HK-2 (cell line): ENCODE data around the gene WWTR1.

ENCODE experiments used
- DNase-seq: peaks from one replicate; pipeline ENCODE4 v3.0.0-alpha.2; 2018; ENCODE audit not compliant: unreplicated experiment

Gene WWTR1

GRCh38 chr3:149657926-149658743, at the start of gene WWTR1:
Gene WWTR1, minus strand, starts transcription at chr3:149658025. Its CDS starts 719 bp downstream, at chr3:149657306.
- DNase-seq = peak; percentile 98

- DNase-seq = no peak
Observed at GRCh38 chr3:149706905-149707304, 49.1 kb upstream of the WWTR1 start.

DNA sequence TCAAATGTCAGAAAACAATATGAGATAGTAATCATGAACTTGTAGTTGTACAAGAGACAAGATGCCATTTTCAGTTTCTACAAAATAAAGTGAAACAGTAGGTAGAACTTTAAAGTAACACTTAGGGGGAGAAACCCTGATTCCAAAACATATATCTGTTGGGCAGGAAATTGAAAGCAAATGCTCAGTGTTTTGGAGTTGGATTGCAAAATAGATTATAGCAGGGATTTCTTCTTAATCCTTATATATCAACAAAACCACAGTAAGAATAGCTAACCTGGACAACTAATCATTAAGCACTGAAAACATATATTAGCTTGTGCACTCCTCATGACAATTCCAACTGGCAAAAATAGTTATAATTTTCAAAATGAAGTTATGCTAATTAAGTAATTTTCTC, 47.6 kb upstream of the WWTR1 start:
- DNase-seq = no peak

DNA sequence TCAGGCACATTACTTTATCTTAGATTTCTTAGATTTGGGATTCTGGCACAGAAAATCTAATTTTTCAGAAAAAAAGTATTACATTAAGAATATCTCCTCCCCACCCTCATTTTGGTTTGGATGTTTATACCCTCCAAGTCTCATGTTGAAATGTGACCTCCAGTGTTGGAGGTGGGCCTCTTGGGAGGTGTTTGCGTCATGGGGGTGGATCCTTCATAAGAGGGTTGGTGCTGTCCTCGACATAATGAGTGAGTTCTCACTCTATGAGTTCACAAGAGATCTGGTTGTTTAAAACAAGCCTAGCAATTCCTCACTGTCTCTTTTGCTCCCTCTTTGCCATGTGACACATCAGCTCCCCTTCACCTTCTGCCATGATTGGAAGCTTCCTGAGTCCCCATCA, 45.6 kb upstream of the WWTR1 start:
- DNase-seq = no peak

GRCh38 chr3:149702691-149703441, 45.0 kb upstream of the WWTR1 start:
- no peak for DNase-seq

- no peak for DNase-seq
Observed at GRCh38 chr3:149701977-149702350, 44.1 kb upstream of the WWTR1 start.

DNA sequence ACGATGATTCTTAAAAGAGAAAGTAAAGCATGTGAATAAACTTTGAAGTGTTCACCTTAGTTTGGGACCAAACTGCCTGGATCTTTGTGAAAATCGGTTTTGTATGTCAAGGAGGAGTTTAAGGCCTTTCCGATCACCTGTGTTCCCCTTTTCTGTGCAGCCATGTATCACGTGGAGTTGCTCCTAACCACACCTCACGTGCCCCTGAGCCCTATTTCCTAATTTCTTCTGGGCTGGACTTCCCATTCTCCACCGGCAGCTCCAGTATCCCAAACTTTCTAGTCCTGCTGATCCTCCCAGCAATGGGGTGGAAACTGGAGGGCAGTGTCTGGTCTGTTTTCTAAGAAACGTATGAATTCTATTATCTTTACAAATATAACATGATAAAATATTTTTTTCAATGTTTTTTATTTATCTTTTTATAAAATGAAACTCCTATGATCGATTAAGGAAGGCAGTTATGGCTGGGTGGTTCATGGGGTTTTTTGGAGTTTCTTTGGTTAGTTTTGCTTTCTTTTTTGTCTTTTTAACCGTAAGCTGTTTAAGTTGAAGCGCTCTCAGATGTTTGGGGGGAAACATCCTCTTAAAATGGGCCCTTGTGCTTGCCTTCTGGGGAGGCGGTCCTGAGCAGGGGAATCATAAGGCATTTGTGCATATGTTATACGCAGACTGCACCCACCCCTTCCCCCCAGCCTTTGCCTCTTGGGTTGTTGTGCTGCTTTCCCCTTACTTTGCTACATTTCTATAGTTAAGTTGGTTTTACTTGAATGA, 43.6 kb upstream of the WWTR1 start:
- no peak for DNase-seq

DNA sequence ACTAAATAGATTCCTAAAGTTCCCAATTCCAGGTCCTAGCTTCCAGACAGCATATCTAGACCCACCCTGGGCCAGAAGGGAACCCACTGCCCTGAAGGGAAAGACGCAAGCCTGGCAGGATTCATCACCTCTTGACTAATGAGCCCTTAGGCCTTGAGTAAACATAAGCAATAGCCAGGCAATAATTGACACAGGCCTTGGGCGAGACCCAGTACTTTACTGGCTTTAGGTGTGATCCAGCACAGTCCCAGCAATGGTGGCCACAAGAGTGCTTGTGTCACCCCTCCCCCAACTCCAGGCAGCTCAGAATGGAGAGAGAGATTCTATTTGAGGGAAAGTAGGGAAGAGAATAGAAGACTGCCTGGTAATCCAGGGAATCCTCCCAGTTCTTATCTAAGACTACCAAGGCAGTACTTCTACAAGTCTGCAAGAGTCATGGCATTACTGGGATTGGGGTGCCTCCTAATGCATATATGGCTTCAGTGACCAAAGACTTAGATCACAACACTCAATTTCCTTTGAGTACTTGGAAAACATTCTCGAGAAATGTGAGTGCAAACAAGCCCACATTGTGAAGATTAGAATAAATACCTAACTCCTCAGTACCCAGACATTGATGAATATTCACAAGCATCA, 30.4 kb upstream of the WWTR1 start:
- DNase-seq = no peak

- no peak for DNase-seq
Observed at GRCh38 chr3:149686996-149687395, 29.2 kb upstream of the WWTR1 start.

DNA sequence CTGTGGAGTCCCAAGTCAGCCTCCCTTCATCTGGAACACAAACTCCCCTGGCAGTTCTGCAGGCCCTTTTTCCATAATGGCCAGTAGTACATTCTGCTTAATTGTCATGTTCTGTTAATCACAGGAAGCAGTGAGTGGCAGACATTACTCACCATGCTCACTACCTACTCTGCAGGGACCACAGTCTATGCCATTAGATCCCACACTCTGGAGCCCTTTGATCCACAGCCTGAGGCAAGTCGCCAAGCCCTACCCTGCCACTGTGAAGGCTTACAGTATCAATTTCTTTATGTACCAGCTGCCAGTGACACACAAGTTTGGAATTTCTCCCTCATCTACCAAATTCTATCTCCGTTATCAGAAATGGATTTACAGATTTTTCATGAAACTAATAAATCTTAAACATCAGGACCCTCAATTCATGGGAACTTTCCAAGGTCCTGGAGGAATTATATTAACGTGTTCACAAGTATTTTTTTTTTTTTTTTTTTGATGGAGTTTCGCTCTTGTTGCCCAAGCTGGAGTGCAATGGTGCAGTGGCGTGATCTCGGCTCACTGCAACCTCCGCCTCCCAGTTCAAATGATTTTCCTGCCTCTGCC, 20.6 kb upstream of the WWTR1 start:
- DNase-seq = no peak

DNA sequence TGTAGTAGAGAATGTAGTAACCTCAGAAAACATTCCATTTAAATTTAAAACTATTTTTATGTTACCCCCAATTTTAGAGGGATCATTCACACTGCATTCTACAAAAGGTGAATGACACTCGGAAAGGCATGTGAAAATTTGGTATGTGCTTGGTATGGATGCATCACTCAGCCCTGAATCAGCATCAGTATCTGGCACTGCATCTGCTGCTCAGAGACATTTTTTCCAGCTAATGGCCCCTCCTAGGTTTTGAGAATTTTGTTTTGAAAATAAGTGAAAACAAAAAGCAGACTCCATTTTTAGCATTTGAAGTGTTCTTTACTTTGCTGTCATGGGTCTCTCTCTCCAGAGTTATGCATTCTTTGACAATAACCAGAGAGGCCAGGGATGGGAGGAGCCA, 15.6 kb upstream of the WWTR1 start:
- DNase-seq = no peak

GRCh38 chr3:149670742-149671492, 13.1 kb upstream of the WWTR1 start:
- DNase-seq = no peak

DNA sequence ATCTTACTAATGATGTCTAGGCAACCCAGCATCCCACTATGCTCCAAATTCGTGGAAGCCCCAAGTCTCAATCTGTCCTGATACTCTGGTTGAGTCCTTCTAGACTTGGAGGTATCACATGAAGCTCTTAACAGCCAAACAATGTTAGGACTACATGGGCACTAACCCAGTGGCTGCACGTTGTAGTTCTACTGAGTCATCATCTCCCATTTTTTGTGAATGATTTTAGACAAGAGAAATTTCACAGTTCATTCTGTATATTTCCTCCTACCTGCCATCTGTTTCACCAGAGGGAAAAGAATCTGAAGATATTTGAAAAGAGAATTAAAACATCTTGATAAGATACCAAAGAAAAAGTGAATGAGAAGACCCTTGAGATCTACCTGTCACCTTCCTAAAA, 9.8 kb upstream of the WWTR1 start:
- no peak for DNase-seq

- no peak for DNase-seq
Observed at GRCh38 chr3:149663966-149664365, 6.1 kb upstream of the WWTR1 start.

GRCh38 chr3:149662240-149662887, 4.5 kb upstream of the WWTR1 start:
- DNase-seq = no peak

DNA sequence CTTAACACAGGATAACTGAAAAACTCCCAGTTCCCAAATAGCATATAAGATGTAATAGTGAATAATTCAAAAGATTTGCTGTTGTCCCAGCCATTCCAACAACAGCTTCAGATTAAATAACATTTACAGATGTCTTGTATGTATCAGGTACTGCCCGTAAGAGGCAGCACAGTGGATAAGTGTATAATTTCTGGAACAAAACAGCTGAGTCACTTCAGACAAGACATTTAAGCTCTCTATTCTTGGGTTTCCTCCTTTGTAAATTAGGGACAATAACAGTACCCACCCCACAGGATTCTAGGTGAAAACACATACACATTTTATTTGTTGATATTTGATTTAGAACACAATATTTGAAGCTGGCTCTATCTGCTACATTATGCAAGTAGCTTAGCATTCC, 2.6 kb upstream of the WWTR1 start:
- DNase-seq = no peak

DNA sequence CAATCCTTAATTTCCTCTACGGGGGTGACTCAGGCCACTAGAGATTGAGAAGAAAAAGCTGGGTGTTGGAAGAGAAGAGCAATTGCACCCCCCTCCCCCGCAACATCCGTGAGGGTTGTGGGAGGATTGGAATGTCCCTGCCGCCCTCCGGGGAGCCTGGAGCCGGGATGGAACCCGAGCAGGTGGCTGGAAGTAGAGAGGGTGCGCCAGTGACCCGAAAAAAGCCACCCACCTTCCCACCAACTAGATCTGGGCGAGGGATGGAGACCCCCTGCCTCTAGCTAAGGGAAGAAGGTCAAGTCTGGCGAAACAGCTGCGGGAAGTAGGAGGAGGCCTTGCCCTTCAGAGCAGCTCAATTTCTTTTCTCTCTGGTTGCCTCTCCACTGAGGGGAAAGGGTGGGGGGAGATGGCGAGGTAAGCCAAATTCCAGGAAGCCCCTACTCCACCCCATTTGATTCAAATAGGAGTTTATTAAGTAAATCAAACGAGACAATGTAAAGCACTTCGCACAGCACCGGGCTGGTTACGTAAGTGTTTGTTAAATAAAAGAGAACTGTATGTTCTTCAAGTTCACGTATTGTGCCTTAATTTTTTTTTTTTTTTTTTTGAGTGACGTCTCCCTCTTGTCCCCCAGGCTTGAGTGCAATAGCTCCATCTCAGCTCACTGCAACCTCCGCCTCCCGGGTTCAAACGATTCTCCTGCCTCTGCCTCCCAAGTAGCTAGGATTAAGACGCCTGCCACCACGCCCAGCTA, 1.1 kb upstream of the WWTR1 start:
- DNase-seq = peak; percentile 85

- no peak for DNase-seq
Observed at GRCh38 chr3:149657321-149657925, 402 bp downstream of the WWTR1 start.
